Measurements from ENCODE around the gene PARD3. TPM values are rescaled to one million over a fixed set of nuclear protein-coding genes. Genes with fewer than 3 reads are reported as not detected.

The PARD3 gene
- total RNA-seq, 1 experiment from 2014 or later: 51.8 TPM

DNA sequence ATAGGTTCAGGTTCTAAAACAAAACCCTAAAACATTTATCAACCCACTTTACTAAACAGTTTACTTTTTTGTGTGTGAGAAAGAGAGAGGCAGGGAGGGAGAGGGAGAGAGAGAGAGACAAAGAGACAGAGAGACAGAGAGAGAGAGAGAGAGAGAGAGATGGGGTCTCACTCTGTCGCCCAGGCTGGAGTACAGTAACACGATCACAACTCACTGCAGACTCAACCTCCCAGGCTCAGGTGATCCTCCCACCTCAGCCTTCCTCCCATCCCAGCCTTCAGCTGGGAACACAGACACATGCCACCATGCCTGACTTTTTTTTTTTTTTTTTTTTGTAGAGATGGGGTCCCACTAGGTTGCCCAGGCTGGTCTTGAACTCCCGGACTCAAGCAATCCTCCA, 52.9 kb downstream of the PARD3 start:
- DNase-seq (ENCODE audit: low spot score) (no peak), ATAC-seq (no peak)
- Mint-ChIP-seq H3K4me3 (no peak overlapping the region), H3K27ac (no peak overlapping the region), H3K27me3 (ENCODE audit: low read depth) (no peaks in the 10 kb centered on the region), H3K9me3 (no peaks in the 10 kb centered on the region), H3K36me3 (no peaks in the 10 kb centered on the region), H3K4me1 (peaks cover 65% of the 10 kb centered on the region)
- POLR2A ChIA-PET: no interaction called here
- CTCF ChIA-PET: interaction anchor here (1.1 to 1.7 kb wide), 2 partner anchors 9 to 29 kb away, joined by 3 to 4 read pairs; no protein-coding TSS in a partner anchor
- TF ChIP-seq ZNF121 (CRISPR knock-in tag; IDR thresholded peaks at IDR 0.05): peak; percentile 84
- TF ChIP-seq, protein P1, sequence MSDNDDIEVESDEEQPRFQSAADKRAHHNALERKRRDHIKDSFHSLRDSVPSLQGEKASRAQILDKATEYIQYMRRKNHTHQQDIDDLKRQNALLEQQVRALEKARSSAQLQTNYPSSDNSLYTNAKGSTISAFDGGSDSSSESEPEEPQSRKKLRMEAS (CRISPR knock-in tag; IDR thresholded peaks at IDR 0.05): no peak
- TF ChIP-seq OVOL2 (CRISPR knock-in tag; IDR thresholded peaks at IDR 0.05; ENCODE audit: borderline replicate concordance): no peak

DNA sequence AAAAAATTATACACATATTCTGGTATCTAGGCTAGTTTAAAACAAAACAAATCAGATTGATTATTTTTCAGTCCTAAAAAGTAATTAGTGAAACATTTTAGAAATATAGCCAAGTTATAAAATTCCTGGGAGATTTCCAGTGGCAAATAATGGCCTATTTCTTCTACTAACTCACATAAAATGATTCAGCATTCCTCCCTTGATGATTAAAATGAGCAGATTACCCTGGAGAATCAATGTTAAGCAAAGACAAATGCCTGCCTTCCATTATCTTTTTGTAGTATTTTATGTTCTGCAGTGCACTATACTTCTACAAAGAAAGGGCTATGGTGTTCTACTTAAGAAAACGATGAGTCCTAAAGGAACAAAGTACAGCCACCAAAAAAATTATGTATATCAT, 53.6 kb downstream of the PARD3 start:
- Mint-ChIP-seq H3K36me3 (no peaks in the 10 kb centered on the region), H3K4me1 (peaks cover 58% of the 10 kb centered on the region), H3K4me3 (no peak overlapping the region), H3K27me3 (ENCODE audit: low read depth) (no peaks in the 10 kb centered on the region), H3K9me3 (no peaks in the 10 kb centered on the region), H3K27ac (no peak overlapping the region)
- DNase-seq (ENCODE audit: low spot score) (no peak), ATAC-seq (no peak)
- no peak for TF ChIP-seq NFE2L1 (CRISPR knock-in tag; IDR thresholded peaks at IDR 0.05)
- TF ChIP-seq NFYB (CRISPR knock-in tag; conservative IDR thresholded peaks at IDR 0.05; ENCODE audit: low read depth): no peak
- no peak for TF ChIP-seq MYBL2 (CRISPR knock-in tag; IDR thresholded peaks at IDR 0.05)
- TF ChIP-seq KAT7 (CRISPR knock-in tag; IDR thresholded peaks at IDR 0.05; ENCODE audit: borderline replicate concordance): no peak
- TF ChIP-seq HMGA2 (CRISPR knock-in tag; IDR thresholded peaks at IDR 0.05): no peak
- TF ChIP-seq ZNF138 (CRISPR knock-in tag; conservative IDR thresholded peaks at IDR 0.05): no peak
- no peak for TF ChIP-seq RORB (CRISPR knock-in tag; IDR thresholded peaks at IDR 0.05)
- CTCF ChIA-PET: no interaction called here
- POLR2A ChIA-PET: no interaction called here

DNA sequence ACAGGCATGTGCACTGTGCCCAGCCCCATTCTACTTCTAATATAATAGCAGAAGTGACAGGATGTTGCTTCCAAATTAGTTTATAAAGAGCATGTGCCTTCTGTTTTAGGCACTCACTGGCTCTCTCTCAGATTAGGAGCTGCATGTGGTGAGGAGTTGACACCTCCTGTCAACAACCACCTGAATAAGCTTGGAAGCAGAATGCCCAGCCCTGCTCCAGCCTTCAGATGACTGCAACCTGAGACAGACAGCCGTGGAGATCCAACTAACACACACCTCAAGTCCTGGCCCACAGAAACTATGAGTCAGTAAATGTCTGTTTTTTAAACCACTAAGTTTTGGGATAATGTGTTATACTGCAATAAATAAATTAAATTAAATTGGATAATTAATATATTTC, 54.5 kb downstream of the PARD3 start:
- ATAC-seq (no peak), DNase-seq (ENCODE audit: low spot score) (no peak)
- Mint-ChIP-seq H3K27me3 (ENCODE audit: low read depth) (no peaks in the 10 kb centered on the region), H3K36me3 (no peaks in the 10 kb centered on the region), H3K4me1 (peaks cover 50% of the 10 kb centered on the region), H3K4me3 (no peak overlapping the region), H3K27ac (no peak overlapping the region), H3K9me3 (no peaks in the 10 kb centered on the region)
- ChIA-PET CTCF (interaction anchor here (1.4 kb wide), 1 partner anchor 28 kb away, joined by 3 read pairs; no protein-coding TSS in a partner anchor), POLR2A (no interaction called here)
- no peak for TF ChIP-seq ZNF396 (CRISPR knock-in tag; IDR thresholded peaks at IDR 0.05; ENCODE audit: borderline replicate concordance)
- TF ChIP-seq, protein P1 (CRISPR knock-in tag; IDR thresholded peaks at IDR 0.05): no peak
- TF ChIP-seq, protein P2, sequence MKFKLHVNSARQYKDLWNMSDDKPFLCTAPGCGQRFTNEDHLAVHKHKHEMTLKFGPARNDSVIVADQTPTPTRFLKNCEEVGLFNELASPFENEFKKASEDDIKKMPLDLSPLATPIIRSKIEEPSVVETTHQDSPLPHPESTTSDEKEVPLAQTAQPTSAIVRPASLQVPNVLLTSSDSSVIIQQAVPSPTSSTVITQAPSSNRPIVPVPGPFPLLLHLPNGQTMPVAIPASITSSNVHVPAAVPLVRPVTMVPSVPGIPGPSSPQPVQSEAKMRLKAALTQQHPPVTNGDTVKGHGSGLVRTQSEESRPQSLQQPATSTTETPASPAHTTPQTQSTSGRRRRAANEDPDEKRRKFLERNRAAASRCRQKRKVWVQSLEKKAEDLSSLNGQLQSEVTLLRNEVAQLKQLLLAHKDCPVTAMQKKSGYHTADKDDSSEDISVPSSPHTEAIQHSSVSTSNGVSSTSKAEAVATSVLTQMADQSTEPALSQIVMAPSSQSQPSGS (CRISPR knock-in tag; IDR thresholded peaks at IDR 0.05; ENCODE audit: borderline replicate concordance, low read depth): no peak
- TF ChIP-seq, protein P3, sequence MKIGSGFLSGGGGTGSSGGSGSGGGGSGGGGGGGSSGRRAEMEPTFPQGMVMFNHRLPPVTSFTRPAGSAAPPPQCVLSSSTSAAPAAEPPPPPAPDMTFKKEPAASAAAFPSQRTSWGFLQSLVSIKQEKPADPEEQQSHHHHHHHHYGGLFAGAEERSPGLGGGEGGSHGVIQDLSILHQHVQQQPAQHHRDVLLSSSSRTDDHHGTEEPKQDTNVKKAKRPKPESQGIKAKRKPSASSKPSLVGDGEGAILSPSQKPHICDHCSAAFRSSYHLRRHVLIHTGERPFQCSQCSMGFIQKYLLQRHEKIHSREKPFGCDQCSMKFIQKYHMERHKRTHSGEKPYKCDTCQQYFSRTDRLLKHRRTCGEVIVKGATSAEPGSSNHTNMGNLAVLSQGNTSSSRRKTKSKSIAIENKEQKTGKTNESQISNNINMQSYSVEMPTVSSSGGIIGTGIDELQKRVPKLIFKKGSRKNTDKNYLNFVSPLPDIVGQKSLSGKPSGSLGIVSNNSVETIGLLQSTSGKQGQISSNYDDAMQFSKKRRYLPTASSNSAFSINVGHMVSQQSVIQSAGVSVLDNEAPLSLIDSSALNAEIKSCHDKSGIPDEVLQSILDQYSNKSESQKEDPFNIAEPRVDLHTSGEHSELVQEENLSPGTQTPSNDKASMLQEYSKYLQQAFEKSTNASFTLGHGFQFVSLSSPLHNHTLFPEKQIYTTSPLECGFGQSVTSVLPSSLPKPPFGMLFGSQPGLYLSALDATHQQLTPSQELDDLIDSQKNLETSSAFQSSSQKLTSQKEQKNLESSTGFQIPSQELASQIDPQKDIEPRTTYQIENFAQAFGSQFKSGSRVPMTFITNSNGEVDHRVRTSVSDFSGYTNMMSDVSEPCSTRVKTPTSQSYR (CRISPR knock-in tag; IDR thresholded peaks at IDR 0.05): no peak
- TF ChIP-seq ZNF423 (CRISPR knock-in tag; IDR thresholded peaks at IDR 0.05): no peak
- no peak for TF ChIP-seq MYBL2 (CRISPR knock-in tag; IDR thresholded peaks at IDR 0.05)
- TF ChIP-seq JUN (CRISPR knock-in tag; IDR thresholded peaks at IDR 0.05): no peak
- TF ChIP-seq, protein P4, sequence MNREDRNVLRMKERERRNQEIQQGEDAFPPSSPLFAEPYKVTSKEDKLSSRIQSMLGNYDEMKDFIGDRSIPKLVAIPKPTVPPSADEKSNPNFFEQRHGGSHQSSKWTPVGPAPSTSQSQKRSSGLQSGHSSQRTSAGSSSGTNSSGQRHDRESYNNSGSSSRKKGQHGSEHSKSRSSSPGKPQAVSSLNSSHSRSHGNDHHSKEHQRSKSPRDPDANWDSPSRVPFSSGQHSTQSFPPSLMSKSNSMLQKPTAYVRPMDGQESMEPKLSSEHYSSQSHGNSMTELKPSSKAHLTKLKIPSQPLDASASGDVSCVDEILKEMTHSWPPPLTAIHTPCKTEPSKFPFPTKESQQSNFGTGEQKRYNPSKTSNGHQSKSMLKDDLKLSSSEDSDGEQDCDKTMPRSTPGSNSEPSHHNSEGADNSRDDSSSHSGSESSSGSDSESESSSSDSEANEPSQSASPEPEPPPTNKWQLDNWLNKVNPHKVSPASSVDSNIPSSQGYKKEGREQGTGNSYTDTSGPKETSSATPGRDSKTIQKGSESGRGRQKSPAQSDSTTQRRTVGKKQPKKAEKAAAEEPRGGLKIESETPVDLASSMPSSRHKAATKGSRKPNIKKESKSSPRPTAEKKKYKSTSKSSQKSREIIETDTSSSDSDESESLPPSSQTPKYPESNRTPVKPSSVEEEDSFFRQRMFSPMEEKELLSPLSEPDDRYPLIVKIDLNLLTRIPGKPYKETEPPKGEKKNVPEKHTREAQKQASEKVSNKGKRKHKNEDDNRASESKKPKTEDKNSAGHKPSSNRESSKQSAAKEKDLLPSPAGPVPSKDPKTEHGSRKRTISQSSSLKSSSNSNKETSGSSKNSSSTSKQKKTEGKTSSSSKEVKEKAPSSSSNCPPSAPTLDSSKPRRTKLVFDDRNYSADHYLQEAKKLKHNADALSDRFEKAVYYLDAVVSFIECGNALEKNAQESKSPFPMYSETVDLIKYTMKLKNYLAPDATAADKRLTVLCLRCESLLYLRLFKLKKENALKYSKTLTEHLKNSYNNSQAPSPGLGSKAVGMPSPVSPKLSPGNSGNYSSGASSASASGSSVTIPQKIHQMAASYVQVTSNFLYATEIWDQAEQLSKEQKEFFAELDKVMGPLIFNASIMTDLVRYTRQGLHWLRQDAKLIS (CRISPR knock-in tag; IDR thresholded peaks at IDR 0.05; ENCODE audit: borderline replicate concordance): no peak
- TF ChIP-seq, protein P5, sequence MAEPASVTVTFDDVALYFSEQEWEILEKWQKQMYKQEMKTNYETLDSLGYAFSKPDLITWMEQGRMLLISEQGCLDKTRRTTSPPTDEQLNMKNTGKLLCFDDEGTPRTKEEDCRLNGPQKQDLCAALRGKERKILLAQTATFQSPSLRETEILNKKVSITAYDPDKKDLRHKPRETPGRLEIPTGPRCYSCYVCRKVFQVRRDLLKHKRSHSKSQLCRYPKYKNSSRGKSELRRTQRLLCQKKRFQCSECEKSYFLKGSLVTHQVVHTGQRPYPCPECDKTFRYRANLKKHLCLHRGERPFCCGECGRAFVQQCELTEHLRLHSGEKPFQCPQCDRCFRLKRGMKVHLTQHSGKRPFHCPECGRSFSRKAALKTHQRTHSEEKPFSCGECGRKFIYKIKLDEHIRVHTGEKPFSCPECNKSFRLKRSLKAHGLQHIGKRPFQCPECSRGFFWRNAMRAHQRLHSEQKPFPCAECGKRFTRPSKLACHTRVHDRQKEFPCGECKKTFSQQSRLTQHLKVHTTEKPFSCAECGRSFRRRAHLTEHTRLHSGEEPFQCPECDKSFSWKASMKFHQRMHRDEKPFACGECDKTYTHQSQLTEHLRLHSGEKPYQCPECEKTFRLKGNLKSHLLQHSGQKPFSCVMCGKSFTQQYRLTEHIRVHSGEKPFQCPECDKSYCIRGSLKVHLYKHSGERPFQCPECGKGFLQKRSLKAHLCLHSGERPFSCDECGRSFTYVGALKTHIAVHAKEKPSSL (CRISPR knock-in tag; conservative IDR thresholded peaks at IDR 0.05): no peak
- TF ChIP-seq FOXP1 (CRISPR knock-in tag; IDR thresholded peaks at IDR 0.05; ENCODE audit: borderline replicate concordance): no peak
- TF ChIP-seq ESRRA (CRISPR knock-in tag; IDR thresholded peaks at IDR 0.05; ENCODE audit: borderline replicate concordance): no peak
- TF ChIP-seq SMAD3 (CRISPR knock-in tag; IDR thresholded peaks at IDR 0.05; ENCODE audit: borderline replicate concordance): no peak
- no peak for TF ChIP-seq ZNF219 (CRISPR knock-in tag; IDR thresholded peaks at IDR 0.05; ENCODE audit: borderline replicate concordance)
